ENCODE measurements around the gene TXNL4A.

- TF ChIP-seq POLR2AphosphoS5 (IDR thresholded peaks at IDR 0.05; ENCODE audit: low read depth, low read length) (no peak), TAF1 (IDR thresholded peaks at IDR 0.05; ENCODE audit: borderline replicate concordance, insufficient read depth, low read length) (no peak), REST (IDR thresholded peaks at IDR 0.05; ENCODE audit: insufficient read depth in 1 of 2, low read depth in 2 of 2, low read length in 2 of 2) (no peak), SIN3A (IDR thresholded peaks at IDR 0.05; ENCODE audit: borderline replicate concordance, insufficient read depth, low read length) (no peak), FOXP2 (optimal IDR thresholded peaks at IDR 0.05; ENCODE audit: borderline replicate concordance, extremely low read depth, extremely low read length, insufficient read depth) (peak; percentile 84)
Measured at GRCh38 chr18:79933765-79934164, 54.6 kb downstream of the TXNL4A start.

Measured in PFSK-1 (cell line).